ENCODE results near the gene PHF2.

- TF ChIP-seq, protein P1, sequence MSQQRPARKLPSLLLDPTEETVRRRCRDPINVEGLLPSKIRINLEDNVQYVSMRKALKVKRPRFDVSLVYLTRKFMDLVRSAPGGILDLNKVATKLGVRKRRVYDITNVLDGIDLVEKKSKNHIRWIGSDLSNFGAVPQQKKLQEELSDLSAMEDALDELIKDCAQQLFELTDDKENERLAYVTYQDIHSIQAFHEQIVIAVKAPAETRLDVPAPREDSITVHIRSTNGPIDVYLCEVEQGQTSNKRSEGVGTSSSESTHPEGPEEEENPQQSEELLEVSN (IDR thresholded peaks at IDR 0.05), result no peak
- TF ChIP-seq, protein P2, sequence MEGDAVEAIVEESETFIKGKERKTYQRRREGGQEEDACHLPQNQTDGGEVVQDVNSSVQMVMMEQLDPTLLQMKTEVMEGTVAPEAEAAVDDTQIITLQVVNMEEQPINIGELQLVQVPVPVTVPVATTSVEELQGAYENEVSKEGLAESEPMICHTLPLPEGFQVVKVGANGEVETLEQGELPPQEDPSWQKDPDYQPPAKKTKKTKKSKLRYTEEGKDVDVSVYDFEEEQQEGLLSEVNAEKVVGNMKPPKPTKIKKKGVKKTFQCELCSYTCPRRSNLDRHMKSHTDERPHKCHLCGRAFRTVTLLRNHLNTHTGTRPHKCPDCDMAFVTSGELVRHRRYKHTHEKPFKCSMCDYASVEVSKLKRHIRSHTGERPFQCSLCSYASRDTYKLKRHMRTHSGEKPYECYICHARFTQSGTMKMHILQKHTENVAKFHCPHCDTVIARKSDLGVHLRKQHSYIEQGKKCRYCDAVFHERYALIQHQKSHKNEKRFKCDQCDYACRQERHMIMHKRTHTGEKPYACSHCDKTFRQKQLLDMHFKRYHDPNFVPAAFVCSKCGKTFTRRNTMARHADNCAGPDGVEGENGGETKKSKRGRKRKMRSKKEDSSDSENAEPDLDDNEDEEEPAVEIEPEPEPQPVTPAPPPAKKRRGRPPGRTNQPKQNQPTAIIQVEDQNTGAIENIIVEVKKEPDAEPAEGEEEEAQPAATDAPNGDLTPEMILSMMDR (IDR thresholded peaks at IDR 0.05; ENCODE audit: control extremely low read depth in 1 of 3, insufficient read depth in 1 of 3, low read depth in 1 of 3, low read length in 3 of 3), result no peak
- TF ChIP-seq SUZ12 (IDR thresholded peaks at IDR 0.05; ENCODE audit: low read length) (no peak), ZNF274 (IDR thresholded peaks at IDR 0.05; ENCODE audit: borderline replicate concordance, extremely low read depth, low read length) (no peak)
Measured at GRCh38 chr9:93669116-93669957, 93.0 kb downstream of the PHF2 start.

All from H1 (cell line).